Stimulated activated naive B cell treated with anti-CD40 and anti-IgM and Interleukin-4, amounts not matched to agents 10 μg/mL and 1 μg/mL and 100 μg/mL, for 72 hours (primary cell): ENCODE data around the gene KEL.

ENCODE experiments used
- ATAC-seq, 2 donors: fragments of 150-1000 bp; cut with Tn5 transposase; replicated peaks; 2 replicates each; pipeline ENCODE4 v1.10.0; 2021; ENCODE audit warnings: moderate library complexity in 1 of 2
- DNase-seq: peaks from one replicate; pipeline ENCODE4 v3.0.0; 2021
- H3K27ac Mint-ChIP-seq: one replicate; pipeline ENCODE4 v1.8.0; 2022; ENCODE audit warnings: mild to moderate bottlenecking, mixed read lengths
- H3K27me3 Mint-ChIP-seq, 2 donors: one replicate each; pipeline ENCODE4 v1.8.0; 2022; ENCODE audit warnings: mixed read lengths in 2 of 2
- H3K36me3 Mint-ChIP-seq, 2 donors: one replicate each; pipeline ENCODE4 v1.8.0; 2022; ENCODE audit warnings: mixed read lengths in 2 of 2, mild to moderate bottlenecking in 1 of 2
- H3K4me1 Mint-ChIP-seq, 2 donors: one replicate each; pipeline ENCODE4 v1.8.0; 2022; ENCODE audit warnings: mixed read lengths in 2 of 2, mild to moderate bottlenecking in 1 of 2
- H3K4me3 Mint-ChIP-seq, 2 donors: one replicate each; pipeline ENCODE4 v1.8.0; 2022; ENCODE audit warnings: mild to moderate bottlenecking in 2 of 2, mixed read lengths in 2 of 2, moderate library complexity in 1 of 2
- H3K9me3 Mint-ChIP-seq, 2 donors: one replicate each; pipeline ENCODE4 v1.8.0; 2022; ENCODE audit warnings: mixed read lengths in 2 of 2, mild to moderate bottlenecking in 1 of 2

The KEL gene

GRCh38 chr7:142961973-142962926 is at the start of gene KEL:
Gene KEL, minus strand, starts transcription at chr7:142962363. Its CDS starts 157 bp downstream, at chr7:142962206.
- H3K9me3 Mint-ChIP-seq, result no peaks in the 10 kb centered on the region
- DNase-seq (no peak), ATAC-seq (no peak)
- H3K4me1 Mint-ChIP-seq, result peaks cover 4 to 8% of the 10 kb centered on the region in 2 donors
- H3K27ac Mint-ChIP-seq, result no peak within 1 kb of the TSS
- no peak within 1 kb of the TSS for H3K4me3 Mint-ChIP-seq
- H3K36me3 Mint-ChIP-seq, result no peaks in the 10 kb centered on the region
- peaks cover 33 to 35% of the 10 kb centered on the region in 2 donors for H3K27me3 Mint-ChIP-seq

GRCh38 chr7:143008007-143008901 is 46.1 kb upstream of the KEL start:
- Mint-ChIP-seq H3K36me3 (peaks cover 2 to 3% of the 10 kb centered on the region in 2 donors), H3K9me3 (peaks cover 2 to 4% of the 10 kb centered on the region in 2 donors), H3K4me1 (peaks cover 30 to 61% of the 10 kb centered on the region in 2 donors), H3K4me3 (no peak overlapping the region), H3K27ac (no peak overlapping the region), H3K27me3 (peaks cover 0 to 3% of the 10 kb centered on the region in 2 donors)
- ATAC-seq (peak; percentile 88 to 90), DNase-seq (peak; percentile 62)

GRCh38 chr7:143005632-143006260 is 43.6 kb upstream of the KEL start:
- Mint-ChIP-seq H3K9me3 (no peaks in the 10 kb centered on the region), H3K4me3 (no peak overlapping the region), H3K27ac (no peak overlapping the region), H3K4me1 (peaks cover 19 to 41% of the 10 kb centered on the region in 2 donors), H3K36me3 (no peaks in the 10 kb centered on the region), H3K27me3 (peaks cover 0 to 3% of the 10 kb centered on the region in 2 donors)
- ATAC-seq (no peak), DNase-seq (no peak)

- Mint-ChIP-seq H3K27me3 (peaks cover 0 to 3% of the 10 kb centered on the region in 2 donors), H3K36me3 (no peaks in the 10 kb centered on the region), H3K4me1 (peaks cover 8 to 21% of the 10 kb centered on the region in 2 donors), H3K9me3 (no peaks in the 10 kb centered on the region), H3K27ac (peak overlapping the region; percentile 84), H3K4me3 (peak overlapping the region; percentile 77 to 84)
- ATAC-seq (peak; percentile 72 to 76), DNase-seq (peak; percentile 21)
Measured at GRCh38 chr7:143003393-143004051, 41.4 kb upstream of the KEL start.

GRCh38 chr7:143002898-143003297 is 40.7 kb upstream of the KEL start:
- DNase-seq (no peak), ATAC-seq (no peak)
- H3K9me3 Mint-ChIP-seq, result no peaks in the 10 kb centered on the region
- H3K27me3 Mint-ChIP-seq, result peaks cover 0 to 2% of the 10 kb centered on the region in 2 donors
- no peak overlapping the region for H3K27ac Mint-ChIP-seq
- H3K4me1 Mint-ChIP-seq, result peaks cover 7 to 16% of the 10 kb centered on the region in 2 donors
- H3K4me3 Mint-ChIP-seq, result peak overlapping the region; percentile 77 to 84
- no peaks in the 10 kb centered on the region for H3K36me3 Mint-ChIP-seq

GRCh38 chr7:143002106-143002505 is 39.9 kb upstream of the KEL start:
- Mint-ChIP-seq H3K4me3 (no peak overlapping the region), H3K9me3 (no peaks in the 10 kb centered on the region), H3K4me1 (peaks cover 5 to 12% of the 10 kb centered on the region in 2 donors), H3K27ac (no peak overlapping the region), H3K36me3 (no peaks in the 10 kb centered on the region), H3K27me3 (no peaks in the 10 kb centered on the region)
- ATAC-seq (peak in 1 of 2 donors; percentile 50), DNase-seq (no peak)

- Mint-ChIP-seq H3K9me3 (no peaks in the 10 kb centered on the region), H3K36me3 (no peaks in the 10 kb centered on the region), H3K4me1 (peaks cover 4 to 14% of the 10 kb centered on the region in 2 donors), H3K27ac (no peak overlapping the region), H3K27me3 (no peaks in the 10 kb centered on the region), H3K4me3 (no peak overlapping the region)
- ATAC-seq (no peak), DNase-seq (no peak)
Measured at GRCh38 chr7:143000648-143001047, 38.5 kb upstream of the KEL start.

GRCh38 chr7:142999793-143000192 is 37.6 kb upstream of the KEL start:
- H3K27me3 Mint-ChIP-seq, result no peaks in the 10 kb centered on the region
- H3K9me3 Mint-ChIP-seq, result no peaks in the 10 kb centered on the region
- DNase-seq, result no peak
- H3K36me3 Mint-ChIP-seq, result no peaks in the 10 kb centered on the region
- no peak for ATAC-seq
- H3K27ac Mint-ChIP-seq, result no peak overlapping the region
- no peak overlapping the region for H3K4me3 Mint-ChIP-seq
- peaks cover 7 to 19% of the 10 kb centered on the region in 2 donors for H3K4me1 Mint-ChIP-seq

GRCh38 chr7:142998966-142999365 is 36.8 kb upstream of the KEL start:
- H3K4me3 Mint-ChIP-seq, result no peak overlapping the region

GRCh38 chr7:142997456-142997989 is 35.4 kb upstream of the KEL start:
- no peak overlapping the region for H3K4me3 Mint-ChIP-seq
- peaks cover 0 to 1% of the 10 kb centered on the region in 2 donors for H3K9me3 Mint-ChIP-seq
- no peak for ATAC-seq
- H3K27me3 Mint-ChIP-seq, result no peaks in the 10 kb centered on the region
- H3K27ac Mint-ChIP-seq, result no peak overlapping the region
- peaks cover 3 to 7% of the 10 kb centered on the region in 2 donors for H3K4me1 Mint-ChIP-seq
- no peak for DNase-seq
- H3K36me3 Mint-ChIP-seq, result peaks cover 0 to 3% of the 10 kb centered on the region in 2 donors

More at GRCh38 chr7:142998966-142999365, 36.8 kb upstream of the KEL start:
- H3K36me3 Mint-ChIP-seq, result no peaks in the 10 kb centered on the region
- no peak for ATAC-seq
- DNase-seq, result no peak
- no peaks in the 10 kb centered on the region for H3K27me3 Mint-ChIP-seq
- no peak overlapping the region for H3K27ac Mint-ChIP-seq
- no peaks in the 10 kb centered on the region for H3K9me3 Mint-ChIP-seq
- H3K4me1 Mint-ChIP-seq, result peaks cover 7 to 19% of the 10 kb centered on the region in 2 donors

- no peak for DNase-seq
- Mint-ChIP-seq H3K4me1 (peaks cover 3 to 7% of the 10 kb centered on the region in 2 donors), H3K27me3 (peaks cover 7 to 8% of the 10 kb centered on the region in 2 donors), H3K9me3 (peaks cover 0 to 1% of the 10 kb centered on the region in 2 donors), H3K27ac (no peak overlapping the region), H3K4me3 (no peak overlapping the region), H3K36me3 (peaks cover 0 to 3% of the 10 kb centered on the region in 2 donors)
- no peak for ATAC-seq
Measured at GRCh38 chr7:142992427-142992826, 30.3 kb upstream of the KEL start.

GRCh38 chr7:142984297-142984696 is 22.1 kb upstream of the KEL start:
- Mint-ChIP-seq H3K4me1 (no peaks in the 10 kb centered on the region), H3K36me3 (no peaks in the 10 kb centered on the region), H3K27ac (no peak overlapping the region), H3K4me3 (no peak overlapping the region), H3K9me3 (peaks cover 5 to 7% of the 10 kb centered on the region in 2 donors), H3K27me3 (peaks cover 22 to 35% of the 10 kb centered on the region in 2 donors)
- DNase-seq (no peak), ATAC-seq (no peak)

GRCh38 chr7:142983825-142984224 is 21.7 kb upstream of the KEL start:
- peak; percentile 16 for ATAC-seq
- Mint-ChIP-seq H3K27ac (no peak overlapping the region), H3K27me3 (peaks cover 22 to 35% of the 10 kb centered on the region in 2 donors), H3K9me3 (peaks cover 5 to 7% of the 10 kb centered on the region in 2 donors), H3K4me3 (no peak overlapping the region), H3K36me3 (no peaks in the 10 kb centered on the region), H3K4me1 (no peaks in the 10 kb centered on the region)
- no peak for DNase-seq
